PC-3 (cell line): ENCODE measurements around the gene ERICH3. TPM values are rescaled to one million over a fixed set of nuclear protein-coding genes. Genes with fewer than 3 reads are reported as not detected.

ENCODE experiments used
- ATAC-seq: fragments of 200-7000 bp; cut with Tn5 transposase; 2 replicates; pipeline ENCODE4 v1.9.1; 2020; ENCODE audit warnings: mild to moderate bottlenecking, moderate library complexity
- BruUV-seq: library from RNA; stranded (reverse); fragments of 400-500 nt; replicated peaks from 2 replicates; lab custom pipeline; 2021; lab: Mats Ljungman, UMichigan
- CTCF ChIA-PET: fragments of 300-600 bp; sonication (Branson Sonifier 250); formaldehyde crosslinking; loops from one replicate; lab custom pipeline; 2022; ENCODE audit warnings: antibody characterized with exemption; lab: Charles Lee
- POLR2A ChIA-PET: fragments of 300-600 bp; sonication (Branson Sonifier 250); formaldehyde crosslinking; loops from one replicate; lab custom pipeline; 2022; ENCODE audit warnings: antibody characterized with exemption; ENCODE audit not compliant: unreplicated experiment; lab: Charles Lee
- DNase-seq: peaks from one replicate; pipeline ENCODE4 v3.0.0-alpha.2; 2015
- H2AFZ ChIP-seq: fragments of 300-600 bp; sonication (generic); 2 replicates; pipeline ENCODE4 v1.6.0; 2016; ENCODE audit warnings: antibody characterized with exemption, low read length
- H3F3A ChIP-seq: fragments of 300-600 bp; sonication (generic); one replicate; pipeline ENCODE4 v1.6.0; 2017; ENCODE audit warnings: antibody characterized with exemption, low read length, control low read depth, mild to moderate bottlenecking; ENCODE audit not compliant: unreplicated experiment
- H3K27ac ChIP-seq: fragments of 300-600 bp; sonication (generic); 2 replicates; pipeline ENCODE4 v1.5.1; 2016; ENCODE audit warnings: mild to moderate bottlenecking, low read length
- H3K27me3 ChIP-seq: fragments of 300-600 bp; sonication (generic); 2 replicates; pipeline ENCODE4 v1.6.1; 2016; ENCODE audit warnings: low read length, mixed read lengths
- H3K36me3 ChIP-seq: fragments of 300-600 bp; sonication (generic); 2 replicates; pipeline ENCODE4 v1.6.1; 2016; ENCODE audit warnings: low read depth, mixed run types, low read length, mixed read lengths
- H3K4me1 ChIP-seq: fragments of 300-600 bp; sonication (generic); 2 replicates; pipeline ENCODE4 v1.5.1; 2016; ENCODE audit warnings: low read length; ENCODE audit not compliant: insufficient read depth
- H3K4me2 ChIP-seq: fragments of 300-600 bp; sonication (generic); 2 replicates; pipeline ENCODE4 v1.6.0; 2016; ENCODE audit warnings: low read length
- H3K4me3 ChIP-seq: fragments of 300-600 bp; sonication (generic); 2 replicates; pipeline ENCODE4 v1.5.1; 2016; ENCODE audit warnings: mild to moderate bottlenecking, low read length, mixed read lengths
- H3K79me2 ChIP-seq: fragments of 300-600 bp; sonication (generic); 2 replicates; pipeline ENCODE4 v1.6.1; 2017; ENCODE audit warnings: low read length, mixed read lengths
- H3K9ac ChIP-seq: fragments of 300-600 bp; sonication (generic); 2 replicates; pipeline ENCODE4 v1.6.0; 2016; ENCODE audit warnings: mild to moderate bottlenecking, low read length
- H3K9me2 ChIP-seq: fragments of 300-600 bp; sonication (generic); replicated peaks from 2 replicates; pipeline ENCODE4 v1.6.1; 2016; ENCODE audit warnings: mixed run types, low read length, mixed read lengths
- H3K9me3 ChIP-seq: fragments of 300-600 bp; sonication (generic); 2 replicates; pipeline ENCODE4 v1.6.1; 2016; ENCODE audit warnings: low read length, mixed read lengths
- H4K20me1 ChIP-seq: fragments of 300-600 bp; sonication (generic); 2 replicates; pipeline ENCODE4 v1.6.1; 2016; ENCODE audit warnings: low read length, mixed read lengths
- CTCF ChIP-seq: fragments of 300-600 bp; sonication (generic); conservative IDR thresholded peaks from 2 replicates; pipeline ENCODE4 v1.5.1; 2017; ENCODE audit warnings: antibody characterized with exemption, low read depth, mild to moderate bottlenecking, low read length
- EZH2 ChIP-seq: fragments of 300-600 bp; sonication (generic); IDR thresholded peaks from one replicate; pipeline ENCODE4 v1.6.1; 2017; ENCODE audit warnings: antibody characterized with exemption, mild to moderate bottlenecking, low read length; ENCODE audit not compliant: unreplicated experiment
- EZH2phosphoT487 ChIP-seq: fragments of 300-600 bp; sonication (generic); IDR thresholded peaks from 2 replicates; pipeline ENCODE4 v1.6.1; 2018; ENCODE audit warnings: mild to moderate bottlenecking, antibody characterized with exemption, low read length, borderline replicate concordance
- intact Hi-C: fragments of 100-400 bp; cut with micrococcal nuclease; formaldehyde crosslinking; loops from 2 replicates; pipeline ENCODE4 v1.9.0; 2023
- total RNA-seq: library from RNA; depleted of rRNA; stranded (reverse); fragments of >200 nt; gene quantifications from 2 replicates; pipeline ENCODE4 v1.2.3, GENCODE V29; 2014

The ERICH3 gene
- total RNA-seq, 1 experiment from 2014 or later: not detected

GRCh38 chr1:74591949-74592348 is 81.6 kb downstream of the ERICH3 start:
- POLR2A ChIA-PET: no interaction called here
- Histone ChIP-seq H3K36me3 (no peaks in the 10 kb centered on the region), H2AFZ (no peak overlapping the region), H3K27me3 (peaks cover 69% of the 10 kb centered on the region), H3K4me1 (no peaks in the 10 kb centered on the region), H4K20me1 (no peaks in the 10 kb centered on the region), H3F3A (no peaks in the 10 kb centered on the region), H3K4me3 (no peak overlapping the region), H3K9me2 (no peaks in the 10 kb centered on the region), H3K9ac (no peak overlapping the region), H3K9me3 (no peaks in the 10 kb centered on the region), H3K27ac (no peak overlapping the region), H3K4me2 (no peak overlapping the region), H3K79me2 (no peaks in the 10 kb centered on the region)
- CTCF ChIA-PET: no interaction called here
- DNase-seq (no peak), ATAC-seq (no peak)
- intact Hi-C loops: no loop called here
- no TSS peak for BruUV-seq
- TF ChIP-seq EZH2phosphoT487 (no peak), EZH2 (no peak), CTCF (no peak)

GRCh38 chr1:74590288-74590687 is 83.3 kb downstream of the ERICH3 start:
- Histone ChIP-seq H3K9me3 (no peaks in the 10 kb centered on the region), H3K4me1 (no peaks in the 10 kb centered on the region), H3K4me3 (no peak overlapping the region), H3K9me2 (no peaks in the 10 kb centered on the region), H3K4me2 (no peak overlapping the region), H3K36me3 (no peaks in the 10 kb centered on the region), H3K27ac (no peak overlapping the region), H3K79me2 (no peaks in the 10 kb centered on the region), H4K20me1 (no peaks in the 10 kb centered on the region), H3K27me3 (peaks cover 58% of the 10 kb centered on the region), H3K9ac (no peak overlapping the region), H2AFZ (no peak overlapping the region), H3F3A (no peaks in the 10 kb centered on the region)
- BruUV-seq: no TSS peak
- no peak for TF ChIP-seq CTCF
- TF ChIP-seq EZH2phosphoT487: no peak
- TF ChIP-seq EZH2: no peak
- no peak for DNase-seq
- ChIA-PET POLR2A (no interaction called here), CTCF (no interaction called here)
- no peak for ATAC-seq
- intact Hi-C loops: no loop called here

GRCh38 chr1:74587888-74588287 is 85.7 kb downstream of the ERICH3 start:
- Histone ChIP-seq H3K9ac (no peak overlapping the region), H3K9me3 (no peaks in the 10 kb centered on the region), H3K4me1 (no peaks in the 10 kb centered on the region), H3K27ac (no peak overlapping the region), H3K36me3 (no peaks in the 10 kb centered on the region), H3K9me2 (no peaks in the 10 kb centered on the region), H3K4me3 (no peak overlapping the region), H2AFZ (no peak overlapping the region), H3K4me2 (no peak overlapping the region), H3K27me3 (peaks cover 57% of the 10 kb centered on the region), H4K20me1 (no peaks in the 10 kb centered on the region), H3K79me2 (no peaks in the 10 kb centered on the region), H3F3A (no peaks in the 10 kb centered on the region)
- intact Hi-C loops: no loop called here
- TF ChIP-seq EZH2phosphoT487 (no peak), CTCF (no peak), EZH2 (no peak)
- ATAC-seq: no peak
- POLR2A ChIA-PET: no interaction called here
- no TSS peak for BruUV-seq
- CTCF ChIA-PET: no interaction called here
- DNase-seq: no peak
